HEK293 (cell line): ENCODE measurements around the gene ZIC4.

ENCODE experiments used
- CTCF ChIA-PET: fragments of 350-600 bp; formaldehyde crosslinking; extraction: SDS; loops from one replicate; lab custom pipeline; 2021; ENCODE audit warnings: antibody characterized with exemption; lab: Yijun Ruan, JAX
- POLR2A ChIA-PET: fragments of 300-600 bp; formaldehyde crosslinking; extraction: SDS; loops from one replicate; lab custom pipeline; 2020; ENCODE audit warnings: antibody characterized with exemption, inconsistent platforms; lab: Yijun Ruan, JAX
- H3K27ac ChIP-seq: fragments of 200-500 bp; sonication (Bioruptor generic); 2 replicates; pipeline ENCODE4 v1.5.1; 2014; ENCODE audit warnings: low read depth, low read length, control low read depth, inconsistent platforms; ENCODE audit errors: extremely low read depth
- H3K36me3 ChIP-seq, 2 experiments: fragments of 200-500 bp in 1 of 2; sonication (Bioruptor generic) in 1 of 2; 1 replicate in 1 of 2; 2 replicates in 1 of 2; pipeline ENCODE4 v1.5.1; 2014 to 2017; ENCODE audit warnings: inconsistent platforms in 2 of 2, low read length in 2 of 2; ENCODE audit not compliant: control insufficient read depth in 2 of 2, insufficient read depth in 1 of 2
- H3K4me1 ChIP-seq: fragments of 200-500 bp; sonication (Bioruptor generic); 2 replicates; pipeline ENCODE4 v1.5.1; 2014; ENCODE audit warnings: mild to moderate bottlenecking, low read length, inconsistent platforms; ENCODE audit not compliant: control insufficient read depth, insufficient read depth
- H3K4me3 ChIP-seq: 2 replicates; pipeline ENCODE4 v1.5.1; 2011; ENCODE audit warnings: low read depth, mild to moderate bottlenecking, control low read depth, low read length, moderate library complexity
- H3K9me3 ChIP-seq: fragments of 200-500 bp; sonication (Bioruptor generic); 2 replicates; pipeline ENCODE4 v1.5.1; 2014; ENCODE audit warnings: low read depth, low read length, inconsistent platforms; ENCODE audit not compliant: control insufficient read depth, insufficient read depth
- EGR2 ChIP-seq: fragments of 450-650 bp; formaldehyde crosslinking; IDR thresholded peaks from 2 replicates; pipeline ENCODE4 v1.5.1; 2016; ENCODE audit warnings: low read depth, missing biosample characterization, missing genetic modification characterization
- GLI4 ChIP-seq: fragments of 450-650 bp; formaldehyde crosslinking; IDR thresholded peaks from 2 replicates; pipeline ENCODE4 v1.5.1; 2016; ENCODE audit warnings: missing biosample characterization, missing genetic modification characterization
- GLIS1 ChIP-seq: fragments of 450-650 bp; formaldehyde crosslinking; IDR thresholded peaks from 2 replicates; pipeline ENCODE4 v1.5.1; 2016; ENCODE audit warnings: missing biosample characterization, missing genetic modification characterization
- MYNN ChIP-seq: fragments of 450-650 bp; formaldehyde crosslinking; IDR thresholded peaks from 2 replicates; pipeline ENCODE4 v1.5.1; 2016; ENCODE audit warnings: missing biosample characterization, missing genetic modification characterization, borderline replicate concordance
- PRDM1 ChIP-seq: fragments of 450-650 bp; formaldehyde crosslinking; IDR thresholded peaks from 2 replicates; pipeline ENCODE4; 2016; ENCODE audit warnings: missing biosample characterization, missing genetic modification characterization
- WT1 ChIP-seq: fragments of 450-650 bp; formaldehyde crosslinking; IDR thresholded peaks from 2 replicates; pipeline ENCODE4 v1.5.1; 2016; ENCODE audit warnings: missing biosample characterization, missing genetic modification characterization
- ZBTB11 ChIP-seq: fragments of 450-650 bp; formaldehyde crosslinking; conservative IDR thresholded peaks from 2 replicates; pipeline ENCODE4 v1.5.1; 2016; ENCODE audit warnings: low read depth, missing biosample characterization, missing genetic modification characterization
- ZNF214 ChIP-seq: fragments of 450-650 bp; formaldehyde crosslinking; IDR thresholded peaks from 2 replicates; pipeline ENCODE4 v1.5.1; 2017; ENCODE audit warnings: missing biosample characterization, mild to moderate bottlenecking, missing genetic modification characterization, borderline replicate concordance
- ZNF266 ChIP-seq: fragments of 450-650 bp; formaldehyde crosslinking; IDR thresholded peaks from 2 replicates; pipeline ENCODE4 v1.5.1; 2016; ENCODE audit warnings: missing biosample characterization, missing genetic modification characterization, low read depth
- ZNF324 ChIP-seq: fragments of 450-650 bp; formaldehyde crosslinking; IDR thresholded peaks from 2 replicates; pipeline ENCODE4 v1.5.1; 2016; ENCODE audit warnings: missing biosample characterization, missing genetic modification characterization
- ZNF366 ChIP-seq: fragments of 450-650 bp; formaldehyde crosslinking; conservative IDR thresholded peaks from 2 replicates; pipeline ENCODE4 v1.5.1; 2016; ENCODE audit warnings: missing biosample characterization, missing genetic modification characterization
- ZNF391 ChIP-seq: fragments of 450-650 bp; formaldehyde crosslinking; IDR thresholded peaks from 2 replicates; pipeline ENCODE4 v1.5.1; 2016; ENCODE audit warnings: low read depth, missing biosample characterization, missing genetic modification characterization, borderline replicate concordance
- ZNF473 ChIP-seq: fragments of 450-650 bp; formaldehyde crosslinking; IDR thresholded peaks from 2 replicates; pipeline ENCODE4 v1.5.1; 2017; ENCODE audit warnings: missing biosample characterization, missing genetic modification characterization
- ZNF488 ChIP-seq: fragments of 450-650 bp; formaldehyde crosslinking; IDR thresholded peaks from 2 replicates; pipeline ENCODE4 v1.5.1; 2016; ENCODE audit warnings: missing biosample characterization, missing genetic modification characterization
- ZNF621 ChIP-seq: fragments of 450-650 bp; formaldehyde crosslinking; IDR thresholded peaks from 2 replicates; pipeline ENCODE4 v1.5.1; 2017; ENCODE audit warnings: missing biosample characterization, missing genetic modification characterization
- ZNF76 ChIP-seq: fragments of 450-650 bp; formaldehyde crosslinking; IDR thresholded peaks from 2 replicates; pipeline ENCODE4; 2016; ENCODE audit warnings: low read depth, missing biosample characterization, missing genetic modification characterization, borderline replicate concordance
- ZNF777 ChIP-seq: fragments of 450-650 bp; formaldehyde crosslinking; IDR thresholded peaks from 2 replicates; pipeline ENCODE4 v1.5.1; 2017; ENCODE audit warnings: missing biosample characterization, missing genetic modification characterization, borderline replicate concordance
- ZNF791 ChIP-seq: fragments of 450-650 bp; formaldehyde crosslinking; IDR thresholded peaks from 2 replicates; pipeline ENCODE4 v1.5.1; 2016; ENCODE audit warnings: missing biosample characterization, missing genetic modification characterization
- ZNF830 ChIP-seq: fragments of 450-650 bp; IDR thresholded peaks from 2 replicates; pipeline ENCODE4 v1.5.0; 2018; ENCODE audit warnings: missing biosample characterization, missing genetic modification characterization, low read depth, mild to moderate bottlenecking, moderate library complexity
- TF ChIP-seq, protein P1 (sequence below): fragments of 450-650 bp; formaldehyde crosslinking; conservative IDR thresholded peaks from 2 replicates; pipeline ENCODE4 v1.5.1; 2016; ENCODE audit warnings: low read depth, missing biosample characterization, missing genetic modification characterization
- TF ChIP-seq, protein P2 (sequence below): fragments of 450-650 bp; formaldehyde crosslinking; IDR thresholded peaks from 2 replicates; pipeline ENCODE4 v1.5.1; 2016; ENCODE audit warnings: missing biosample characterization, missing genetic modification characterization
- TF ChIP-seq, protein P3 (sequence below): fragments of 450-650 bp; formaldehyde crosslinking; IDR thresholded peaks from 2 replicates; pipeline ENCODE4 v1.5.1; 2016; ENCODE audit warnings: missing biosample characterization, missing genetic modification characterization

ZIC4 gene

GRCh38 chr3:147369661-147370123, 36.7 kb downstream of the ZIC4 start (continued):
- TF ChIP-seq, protein P1, sequence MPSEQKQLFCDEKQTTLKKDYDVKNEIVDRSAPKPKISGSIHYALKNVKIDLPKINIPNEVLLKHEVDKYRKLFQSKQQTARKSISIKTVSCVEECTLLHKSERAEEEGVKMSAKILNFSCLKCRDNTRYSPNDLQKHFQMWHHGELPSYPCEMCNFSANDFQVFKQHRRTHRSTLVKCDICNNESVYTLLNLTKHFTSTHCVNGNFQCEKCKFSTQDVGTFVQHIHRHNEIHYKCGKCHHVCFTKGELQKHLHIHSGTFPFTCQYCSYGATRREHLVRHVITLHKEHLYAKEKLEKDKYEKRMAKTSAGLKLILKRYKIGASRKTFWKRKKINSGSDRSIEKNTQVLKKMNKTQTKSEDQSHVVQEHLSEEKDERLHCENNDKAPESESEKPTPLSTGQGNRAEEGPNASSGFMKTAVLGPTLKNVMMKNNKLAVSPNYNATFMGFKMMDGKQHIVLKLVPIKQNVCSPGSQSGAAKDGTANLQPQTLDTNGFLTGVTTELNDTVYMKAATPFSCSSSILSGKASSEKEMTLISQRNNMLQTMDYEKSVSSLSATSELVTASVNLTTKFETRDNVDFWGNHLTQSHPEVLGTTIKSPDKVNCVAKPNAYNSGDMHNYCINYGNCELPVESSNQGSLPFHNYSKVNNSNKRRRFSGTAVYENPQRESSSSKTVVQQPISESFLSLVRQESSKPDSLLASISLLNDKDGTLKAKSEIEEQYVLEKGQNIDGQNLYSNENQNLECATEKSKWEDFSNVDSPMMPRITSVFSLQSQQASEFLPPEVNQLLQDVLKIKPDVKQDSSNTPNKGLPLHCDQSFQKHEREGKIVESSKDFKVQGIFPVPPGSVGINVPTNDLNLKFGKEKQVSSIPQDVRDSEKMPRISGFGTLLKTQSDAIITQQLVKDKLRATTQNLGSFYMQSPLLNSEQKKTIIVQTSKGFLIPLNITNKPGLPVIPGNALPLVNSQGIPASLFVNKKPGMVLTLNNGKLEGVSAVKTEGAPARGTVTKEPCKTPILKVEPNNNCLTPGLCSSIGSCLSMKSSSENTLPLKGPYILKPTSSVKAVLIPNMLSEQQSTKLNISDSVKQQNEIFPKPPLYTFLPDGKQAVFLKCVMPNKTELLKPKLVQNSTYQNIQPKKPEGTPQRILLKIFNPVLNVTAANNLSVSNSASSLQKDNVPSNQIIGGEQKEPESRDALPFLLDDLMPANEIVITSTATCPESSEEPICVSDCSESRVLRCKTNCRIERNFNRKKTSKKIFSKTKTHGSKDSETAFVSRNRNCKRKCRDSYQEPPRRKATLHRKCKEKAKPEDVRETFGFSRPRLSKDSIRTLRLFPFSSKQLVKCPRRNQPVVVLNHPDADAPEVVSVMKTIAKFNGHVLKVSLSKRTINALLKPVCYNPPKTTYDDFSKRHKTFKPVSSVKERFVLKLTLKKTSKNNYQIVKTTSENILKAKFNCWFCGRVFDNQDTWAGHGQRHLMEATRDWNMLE (tag by site-specific recombination) = no peak
- TF ChIP-seq ZNF391 (tag by site-specific recombination) (no peak), ZNF266 (tag by site-specific recombination) (no peak), PRDM1 (no peak), ZNF324 (tag by site-specific recombination) (no peak), ZNF473 (no peak), ZNF621 (tag by site-specific recombination) (no peak)
- TF ChIP-seq, all 188 proteins: peak for 0

- H3K4me3 ChIP-seq = peak overlapping the region; percentile 13
- no peak overlapping the region for H3K27ac ChIP-seq
- no peak for TF ChIP-seq ZNF777 (tag by site-specific recombination)
- TF ChIP-seq EGR2 = no peak
- no peak for TF ChIP-seq ZNF791 (tag by site-specific recombination)
- TF ChIP-seq GLI4 = no peak
- no peak for TF ChIP-seq ZNF266 (tag by site-specific recombination)
- TF ChIP-seq MYNN (tag by site-specific recombination) = no peak
- TF ChIP-seq ZNF214 (tag by site-specific recombination) = no peak
- no peak for TF ChIP-seq ZNF324 (tag by site-specific recombination)
- no peak for TF ChIP-seq ZBTB11 (tag by site-specific recombination)
- no peak for TF ChIP-seq GLIS1
- no peak for TF ChIP-seq ZNF366 (tag by site-specific recombination)
- no peak for TF ChIP-seq ZNF488 (tag by site-specific recombination)
- no peak for TF ChIP-seq ZNF830 (tag by site-specific recombination)
- no peak for TF ChIP-seq WT1 (tag by site-specific recombination)
- TF ChIP-seq, protein P2, sequence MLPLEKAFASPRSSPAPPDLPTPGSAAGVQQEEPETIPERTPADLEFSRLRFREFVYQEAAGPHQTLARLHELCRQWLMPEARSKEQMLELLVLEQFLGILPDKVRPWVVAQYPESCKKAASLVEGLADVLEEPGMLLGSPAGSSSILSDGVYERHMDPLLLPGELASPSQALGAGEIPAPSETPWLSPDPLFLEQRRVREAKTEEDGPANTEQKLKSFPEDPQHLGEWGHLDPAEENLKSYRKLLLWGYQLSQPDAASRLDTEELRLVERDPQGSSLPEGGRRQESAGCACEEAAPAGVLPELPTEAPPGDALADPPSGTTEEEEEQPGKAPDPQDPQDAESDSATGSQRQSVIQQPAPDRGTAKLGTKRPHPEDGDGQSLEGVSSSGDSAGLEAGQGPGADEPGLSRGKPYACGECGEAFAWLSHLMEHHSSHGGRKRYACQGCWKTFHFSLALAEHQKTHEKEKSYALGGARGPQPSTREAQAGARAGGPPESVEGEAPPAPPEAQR = no peak
- no peak for TF ChIP-seq ZNF76 (tag by site-specific recombination)
- TF ChIP-seq, protein P3, sequence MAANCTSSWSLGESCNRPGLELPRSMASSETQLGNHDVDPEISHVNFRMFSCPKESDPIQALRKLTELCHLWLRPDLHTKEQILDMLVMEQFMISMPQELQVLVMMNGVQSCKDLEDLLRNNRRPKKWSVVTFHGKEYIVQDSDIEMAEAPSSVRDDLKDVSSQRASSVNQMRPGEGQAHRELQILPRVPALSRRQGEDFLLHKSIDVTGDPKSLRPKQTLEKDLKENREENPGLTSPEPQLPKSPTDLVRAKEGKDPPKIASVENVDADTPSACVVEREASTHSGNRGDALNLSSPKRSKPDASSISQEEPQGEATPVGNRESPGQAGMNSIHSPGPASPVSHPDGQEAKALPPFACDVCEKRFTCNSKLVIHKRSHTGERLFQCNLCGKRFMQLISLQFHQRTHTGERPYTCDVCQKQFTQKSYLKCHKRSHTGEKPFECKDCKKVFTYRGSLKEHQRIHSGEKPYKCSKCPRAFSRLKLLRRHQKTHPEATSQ = no peak
- POLR2A ChIA-PET = no interaction called here
- H3K9me3 ChIP-seq = no peaks in the 10 kb centered on the region
- no peaks in the 10 kb centered on the region; the same call in 1 of the 2 replicates for H3K4me1 ChIP-seq
- no peaks in the 10 kb centered on the region for H3K36me3 ChIP-seq
- CTCF ChIA-PET = no interaction called here
These were observed 37.1 kb downstream of the ZIC4 start for GRCh38 chr3:147369231-147369630.
